OCI-LY1 (cell line): ENCODE data around the gene POLRMT.

Source experiments
- EZH2 ChIP-seq: fragments of 200-600 bp; sonication (generic), shearing (Covaris generic); IDR thresholded peaks from 2 replicates; pipeline ENCODE4 v1.8.0; 2017; ENCODE audit warnings: borderline replicate concordance, mixed run types, mild to moderate bottlenecking, antibody characterized with exemption, low read length, moderate library complexity, mixed read lengths
- TF ChIP-seq, protein P1 (sequence below): fragments of 200-600 bp; sonication (generic), shearing (Covaris generic); IDR thresholded peaks from 2 replicates; pipeline ENCODE4 v1.5.1; 2017; ENCODE audit warnings: mild to moderate bottlenecking, antibody characterized with exemption, low read length, moderate library complexity, mixed read lengths

DNA sequence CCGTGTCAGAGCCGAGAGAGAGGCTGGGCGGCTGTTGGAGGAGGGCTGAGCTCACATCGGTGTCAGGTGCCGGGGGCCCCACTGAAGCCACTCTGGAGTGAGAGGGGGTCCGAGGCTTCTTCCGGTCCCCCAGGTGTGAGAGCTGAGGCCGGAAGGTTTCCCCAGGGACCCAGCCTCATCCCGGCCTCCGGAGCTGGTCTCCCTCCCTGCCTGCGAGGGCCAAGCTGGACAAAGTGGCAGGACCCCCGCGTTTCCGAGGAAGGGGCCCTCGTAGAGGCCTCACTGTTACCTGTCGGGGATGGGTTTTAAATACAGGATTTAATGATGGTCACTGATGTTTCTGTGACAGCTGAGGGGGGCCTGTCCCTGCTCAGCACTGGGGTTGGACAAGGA is 37.1 kb downstream of the POLRMT start:
- TF ChIP-seq EZH2, result no peak
- TF ChIP-seq, protein P1, sequence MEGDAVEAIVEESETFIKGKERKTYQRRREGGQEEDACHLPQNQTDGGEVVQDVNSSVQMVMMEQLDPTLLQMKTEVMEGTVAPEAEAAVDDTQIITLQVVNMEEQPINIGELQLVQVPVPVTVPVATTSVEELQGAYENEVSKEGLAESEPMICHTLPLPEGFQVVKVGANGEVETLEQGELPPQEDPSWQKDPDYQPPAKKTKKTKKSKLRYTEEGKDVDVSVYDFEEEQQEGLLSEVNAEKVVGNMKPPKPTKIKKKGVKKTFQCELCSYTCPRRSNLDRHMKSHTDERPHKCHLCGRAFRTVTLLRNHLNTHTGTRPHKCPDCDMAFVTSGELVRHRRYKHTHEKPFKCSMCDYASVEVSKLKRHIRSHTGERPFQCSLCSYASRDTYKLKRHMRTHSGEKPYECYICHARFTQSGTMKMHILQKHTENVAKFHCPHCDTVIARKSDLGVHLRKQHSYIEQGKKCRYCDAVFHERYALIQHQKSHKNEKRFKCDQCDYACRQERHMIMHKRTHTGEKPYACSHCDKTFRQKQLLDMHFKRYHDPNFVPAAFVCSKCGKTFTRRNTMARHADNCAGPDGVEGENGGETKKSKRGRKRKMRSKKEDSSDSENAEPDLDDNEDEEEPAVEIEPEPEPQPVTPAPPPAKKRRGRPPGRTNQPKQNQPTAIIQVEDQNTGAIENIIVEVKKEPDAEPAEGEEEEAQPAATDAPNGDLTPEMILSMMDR, result no peak
